T-helper 9 cell (primary cell): ENCODE data around the gene UNC13D.
A peak's percentile ranks its signal among the peaks of the same experiment; 100 is the strongest.

Experiments
- DNase-seq: peaks from one replicate; pipeline ENCODE4 v3.0.0-alpha.2; 2020

The UNC13D gene

DNA sequence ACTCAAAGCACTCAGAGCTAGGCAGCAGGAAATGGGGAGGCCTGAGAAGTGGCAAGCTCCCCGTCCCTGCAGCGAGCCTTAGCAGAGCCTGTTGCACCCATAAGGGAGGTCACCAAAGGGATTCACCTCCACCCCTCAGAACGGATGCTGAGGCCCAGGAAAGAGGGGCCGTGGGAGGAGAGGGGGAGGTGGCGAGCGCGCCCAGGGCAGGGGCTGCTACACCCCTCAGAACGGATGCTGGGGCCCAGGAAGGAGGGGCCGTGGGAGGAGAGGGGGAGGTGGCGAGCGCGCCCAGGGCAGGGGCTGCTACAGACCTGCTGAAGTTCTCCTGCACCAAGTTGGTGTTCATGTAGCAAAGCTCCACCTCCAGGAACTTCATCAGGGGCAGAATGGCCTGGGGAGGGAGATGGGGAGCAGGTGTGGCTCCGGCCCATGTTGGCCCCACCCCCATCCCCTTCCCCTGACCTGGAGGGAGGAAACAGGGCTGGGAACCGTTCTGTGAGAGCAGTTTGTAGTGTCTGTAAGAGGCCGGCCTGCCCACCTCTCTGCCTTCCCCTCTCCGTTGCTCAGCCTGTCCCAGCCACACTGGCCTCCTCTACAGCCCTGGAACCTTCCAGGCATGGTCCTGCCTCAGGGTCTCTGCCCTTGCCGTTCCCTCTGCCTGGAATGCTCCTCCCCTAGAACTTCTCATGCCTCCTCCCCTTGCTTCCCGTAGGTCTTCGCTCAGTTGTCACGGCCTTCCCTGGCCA, 11.4 kb downstream of the UNC13D start:
- DNase-seq: no peak

DNA sequence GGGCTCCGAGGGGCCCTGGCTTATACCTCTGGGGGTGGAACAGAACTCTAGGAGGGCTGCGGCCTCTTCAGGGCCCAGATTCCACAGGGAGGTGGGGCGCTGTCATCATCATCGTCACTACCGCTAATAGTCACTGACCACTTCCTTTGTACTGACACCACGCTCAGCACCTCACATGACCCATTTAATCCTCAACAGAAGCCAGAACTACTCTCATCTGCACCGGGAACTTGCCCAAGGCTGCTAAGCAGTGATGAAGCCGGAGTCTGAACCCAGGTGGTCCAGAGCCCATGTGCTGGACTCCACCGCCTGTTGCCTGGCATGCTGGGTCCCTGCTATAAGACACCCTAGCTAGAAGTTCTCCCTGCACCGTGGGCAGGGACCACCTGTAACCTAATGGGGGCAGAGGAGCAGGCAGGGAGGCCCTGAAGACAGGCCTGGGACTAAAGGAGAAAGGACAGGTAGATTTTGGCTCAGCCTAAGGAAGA, 12.0 kb downstream of the UNC13D start:
- DNase-seq: peak; percentile 37

DNA sequence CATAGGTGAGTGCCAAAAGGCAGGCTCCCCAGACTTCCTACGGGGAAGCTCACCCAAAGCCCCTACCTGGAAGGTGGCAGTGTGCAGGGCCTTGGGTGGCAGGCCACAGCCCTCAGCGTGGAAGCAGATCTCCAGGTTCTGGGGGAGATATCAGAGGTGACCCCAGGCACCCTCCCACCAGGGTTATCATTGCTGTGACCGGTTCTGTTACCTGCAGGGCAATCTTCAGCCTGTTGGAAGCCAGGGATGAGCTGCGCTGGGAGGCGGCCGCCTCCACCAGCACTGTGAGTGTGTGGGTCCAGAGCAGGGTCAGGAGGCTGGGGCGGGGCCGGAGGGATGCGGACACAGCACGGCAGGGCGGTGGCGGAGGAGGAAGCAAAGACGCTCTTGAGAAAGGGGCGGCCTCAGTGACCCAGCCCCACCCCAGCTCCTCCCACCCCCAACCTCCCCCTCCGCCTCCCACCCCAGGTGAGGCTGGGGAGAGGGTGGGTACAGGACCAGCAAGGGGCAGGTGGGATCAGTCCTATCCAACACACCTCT, 13.1 kb downstream of the UNC13D start:
- DNase-seq: no peak

DNA sequence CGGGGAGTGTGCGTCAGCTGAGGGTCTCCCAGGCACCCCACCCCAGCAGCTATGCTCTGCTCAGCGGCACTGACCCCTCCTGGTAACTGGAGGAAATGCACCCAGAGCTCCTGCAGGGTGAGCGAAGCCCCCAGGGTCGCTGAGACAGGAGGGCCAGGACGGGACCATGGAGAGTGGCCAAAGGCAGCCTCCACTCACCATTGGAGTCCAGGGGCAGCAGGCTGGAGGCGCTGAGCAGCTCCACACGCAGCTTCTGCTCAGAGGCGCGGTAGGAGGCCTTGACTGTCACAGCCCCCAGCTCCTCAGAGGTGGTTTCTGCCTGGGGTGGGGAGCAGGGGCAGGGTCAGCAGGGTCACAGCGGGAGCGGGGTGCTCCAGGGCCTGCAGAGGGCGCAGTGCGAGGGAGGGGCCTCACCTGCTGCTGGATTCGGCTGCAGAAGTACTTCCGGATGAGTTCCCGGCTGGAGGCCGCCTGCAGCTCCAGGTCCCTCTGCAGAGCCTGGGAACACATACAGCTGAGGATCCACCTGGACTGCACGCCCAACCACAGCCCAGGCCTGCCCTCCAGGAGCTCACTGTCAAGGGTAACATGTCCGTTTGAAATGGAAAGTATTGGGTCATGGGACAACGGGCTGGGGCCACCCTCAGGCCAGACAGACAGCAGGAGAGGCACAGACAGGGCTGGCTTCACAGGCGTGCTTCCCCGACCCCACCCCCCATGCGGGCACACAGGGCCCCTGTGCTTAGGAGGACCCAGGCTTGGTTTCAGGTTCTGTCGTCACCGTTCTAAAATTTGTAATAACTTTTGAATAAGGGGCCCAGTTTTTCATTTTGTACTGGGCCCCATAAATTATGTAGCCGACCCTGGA, 13.8 kb downstream of the UNC13D start:
- peak; percentile 19 for DNase-seq

DNA sequence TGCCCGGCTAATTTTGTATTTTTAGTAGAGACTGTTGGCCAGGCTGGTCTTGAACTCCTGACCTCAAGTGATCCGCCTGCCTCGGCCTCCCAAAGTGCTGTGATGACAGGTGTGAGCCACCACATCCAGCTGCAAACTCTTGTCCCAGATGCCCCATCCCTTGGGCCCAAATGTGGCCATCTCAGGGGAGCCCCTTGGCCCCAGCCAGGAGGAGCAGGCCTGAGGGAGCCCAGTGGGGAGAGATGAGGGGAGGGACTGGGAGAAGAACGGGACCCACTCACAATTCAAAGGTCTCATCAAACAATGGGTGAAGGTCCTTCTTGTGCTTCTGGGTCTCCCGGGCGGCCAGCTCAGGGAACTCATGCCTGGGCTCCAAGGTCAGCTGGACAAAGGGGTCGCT, 14.5 kb downstream of the UNC13D start:
- no peak for DNase-seq

DNA sequence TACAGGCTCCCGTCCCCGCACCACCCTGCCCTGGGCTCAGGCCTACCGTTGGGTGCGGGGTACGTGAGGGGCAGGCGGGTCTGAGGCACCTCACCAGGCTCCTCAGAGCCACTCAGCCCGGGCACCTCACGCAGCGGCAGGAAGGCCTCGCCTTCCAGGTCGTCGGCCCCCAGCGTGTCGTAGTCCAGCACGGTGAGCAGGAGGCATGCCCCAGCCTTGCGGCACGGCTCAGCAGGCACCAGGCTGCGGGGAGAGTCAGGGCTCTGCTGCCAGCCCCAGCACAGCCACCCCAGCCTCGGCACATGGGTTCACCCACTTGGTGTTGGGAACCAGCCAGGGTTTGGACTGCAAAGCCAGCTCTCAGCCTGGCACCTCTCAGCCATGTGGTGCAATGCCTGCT, 15.5 kb downstream of the UNC13D start:
- no peak for DNase-seq

DNA sequence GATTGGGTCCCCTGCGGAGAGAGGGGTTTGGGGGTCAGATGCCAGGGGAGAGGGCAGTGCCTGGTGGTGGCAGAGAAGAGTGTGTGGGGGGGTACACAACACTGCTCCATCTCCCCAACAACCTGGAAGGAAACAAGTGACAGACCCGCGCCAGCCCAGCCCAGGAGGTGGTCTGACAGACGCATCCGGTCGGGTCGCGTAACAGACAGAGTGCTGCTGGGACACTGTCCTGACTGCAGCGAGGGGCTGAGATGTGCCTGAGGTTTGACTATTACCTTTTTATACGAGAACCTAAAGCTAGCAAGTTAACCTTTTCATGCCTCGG, 16.2 kb downstream of the UNC13D start:
- no peak for DNase-seq

DNA sequence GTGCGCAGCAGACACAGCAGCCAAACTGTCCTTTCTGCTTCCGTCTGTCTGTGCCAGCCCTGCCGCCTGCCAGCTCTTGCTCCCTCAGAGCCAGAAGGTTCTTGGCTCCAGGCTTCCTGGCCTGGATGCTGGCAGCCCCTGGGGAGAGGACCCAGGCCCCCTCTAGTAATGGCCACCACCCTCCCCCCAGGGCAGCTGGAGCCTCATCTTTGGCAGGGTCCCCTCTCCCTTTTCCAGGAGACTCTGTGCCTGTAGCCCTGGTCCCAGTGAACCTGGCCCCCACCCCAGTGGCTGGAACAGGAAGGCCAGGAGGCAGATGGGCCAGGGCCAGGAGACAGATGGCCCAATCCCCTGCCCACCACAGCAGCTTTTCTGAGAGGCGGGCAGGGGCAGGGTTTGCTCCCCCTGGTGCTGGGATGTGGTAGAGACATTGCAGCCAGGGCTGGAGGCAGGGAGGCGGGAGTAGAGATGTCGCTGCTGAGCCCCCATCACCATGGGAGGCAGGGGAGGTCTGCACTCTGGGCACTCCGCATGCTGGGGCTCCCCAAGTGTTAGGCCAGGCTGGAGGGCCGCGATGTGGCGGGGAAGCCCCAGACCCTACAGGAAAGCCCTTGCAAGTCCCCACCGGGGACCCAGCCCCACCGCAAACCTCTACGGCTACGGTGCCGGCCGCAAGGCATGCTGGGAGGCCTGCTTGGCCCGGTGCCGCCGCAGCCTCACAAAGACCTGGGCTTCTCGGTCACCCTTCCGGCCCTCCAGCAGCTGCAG, 16.7 kb downstream of the UNC13D start:
- peak; percentile 50 for DNase-seq

DNA sequence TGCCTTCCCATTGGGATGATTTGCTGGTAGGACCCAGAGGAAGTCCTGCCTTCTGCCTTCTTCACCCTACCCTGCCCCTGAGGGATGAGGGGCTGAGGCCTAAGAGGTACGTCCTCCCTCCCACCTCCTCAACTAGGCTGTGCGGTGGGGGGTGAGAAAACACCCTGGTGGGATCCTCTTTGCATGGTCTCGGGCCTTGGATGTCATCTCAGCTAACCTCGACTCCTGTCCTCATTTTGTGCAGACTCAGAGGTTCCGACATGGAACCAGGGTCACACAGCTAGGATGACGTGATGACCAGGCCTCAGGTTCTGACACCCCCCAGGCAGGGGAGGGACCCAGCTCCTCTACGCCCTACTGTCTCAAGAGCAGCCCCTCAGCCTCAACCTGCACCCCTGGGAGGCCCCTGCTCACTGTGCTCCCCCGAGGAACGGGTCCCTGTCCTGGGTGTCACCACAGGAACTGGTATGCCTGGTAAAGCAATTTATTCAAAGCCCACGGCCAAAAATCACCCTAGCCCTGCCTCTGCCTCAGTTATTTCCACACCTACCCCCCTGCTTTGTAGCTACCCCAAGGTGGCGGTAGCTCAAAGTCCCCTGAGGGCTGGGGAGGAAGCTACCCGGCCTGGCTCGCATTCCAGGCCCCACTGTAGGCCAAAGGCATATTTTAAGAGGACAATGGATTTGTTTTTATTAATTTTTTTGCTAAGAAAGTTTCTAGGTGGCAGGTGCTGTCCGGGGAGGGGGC, 17.5 kb downstream of the UNC13D start:
- DNase-seq: no peak

DNA sequence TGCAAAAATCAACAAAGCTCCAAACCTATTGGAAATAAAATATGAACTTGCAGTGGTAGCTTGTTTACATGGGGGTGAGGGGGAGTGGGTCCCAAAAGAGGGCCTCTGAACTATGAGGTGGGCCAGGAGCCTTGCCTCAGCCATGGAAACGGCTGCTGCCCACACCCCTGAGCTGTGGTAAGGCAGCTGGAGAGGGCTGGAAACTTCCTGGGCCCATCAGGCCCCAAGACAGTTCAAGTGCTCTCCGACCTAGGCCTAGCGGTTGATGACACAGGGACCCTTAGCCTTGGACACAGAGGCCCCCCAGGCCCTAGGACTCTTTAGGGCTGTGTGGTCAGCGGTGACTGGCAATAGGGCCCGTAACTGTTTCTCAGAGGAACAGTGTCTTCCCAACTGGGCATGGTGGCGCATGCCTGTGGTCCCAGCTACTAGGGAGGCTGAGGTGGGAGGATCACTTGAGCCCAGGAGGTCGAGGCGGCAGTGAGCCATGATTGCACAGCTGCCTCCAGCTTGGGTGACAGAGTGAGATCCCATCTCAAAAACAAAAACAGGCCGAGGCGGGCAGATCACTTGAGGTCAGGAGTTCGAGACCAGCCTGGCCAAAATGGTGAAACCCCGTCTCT, 18.3 kb downstream of the UNC13D start:
- DNase-seq: no peak

DNA sequence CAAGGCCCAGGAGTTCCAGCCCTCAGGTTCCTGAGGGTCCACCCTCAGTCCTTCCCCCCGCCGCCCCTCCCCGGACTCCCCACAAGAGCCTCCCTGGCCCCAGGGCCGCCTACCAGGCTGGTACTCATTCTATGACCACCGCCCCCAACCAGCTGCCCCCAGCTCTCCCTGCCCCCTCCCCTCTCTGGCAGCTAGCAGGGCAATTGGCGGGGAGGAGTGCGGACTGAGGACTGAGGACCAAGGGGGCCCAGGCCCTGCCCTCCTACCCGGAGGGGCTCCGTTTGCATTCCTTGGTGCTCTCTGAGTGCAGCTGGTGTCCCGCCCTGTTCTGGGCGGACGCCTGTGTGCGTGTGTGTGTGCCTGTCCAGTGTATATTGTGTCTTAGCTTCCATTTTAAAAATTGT, 19.1 kb downstream of the UNC13D start:
- no peak for DNase-seq

DNA sequence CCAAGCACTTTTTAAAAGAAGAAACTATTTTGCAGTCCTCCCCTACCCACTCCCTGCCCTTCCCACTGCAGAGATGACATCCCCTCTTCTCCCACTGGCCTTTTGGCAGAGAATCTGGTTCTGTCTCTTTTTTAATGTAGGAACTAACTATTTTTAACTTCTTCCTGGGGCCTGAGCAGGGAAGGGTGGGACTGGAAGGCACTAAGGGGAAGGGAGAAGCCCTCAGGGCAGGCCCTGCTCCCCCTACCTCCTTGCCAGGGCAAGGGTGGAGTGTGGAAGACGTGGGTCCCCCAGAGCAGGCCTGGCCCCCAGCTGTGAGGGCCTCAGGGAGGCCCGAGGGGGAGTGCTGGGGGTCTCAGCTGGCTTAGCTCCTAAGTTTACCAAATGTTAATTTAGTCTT, 19.5 kb downstream of the UNC13D start:
- DNase-seq: no peak

DNA sequence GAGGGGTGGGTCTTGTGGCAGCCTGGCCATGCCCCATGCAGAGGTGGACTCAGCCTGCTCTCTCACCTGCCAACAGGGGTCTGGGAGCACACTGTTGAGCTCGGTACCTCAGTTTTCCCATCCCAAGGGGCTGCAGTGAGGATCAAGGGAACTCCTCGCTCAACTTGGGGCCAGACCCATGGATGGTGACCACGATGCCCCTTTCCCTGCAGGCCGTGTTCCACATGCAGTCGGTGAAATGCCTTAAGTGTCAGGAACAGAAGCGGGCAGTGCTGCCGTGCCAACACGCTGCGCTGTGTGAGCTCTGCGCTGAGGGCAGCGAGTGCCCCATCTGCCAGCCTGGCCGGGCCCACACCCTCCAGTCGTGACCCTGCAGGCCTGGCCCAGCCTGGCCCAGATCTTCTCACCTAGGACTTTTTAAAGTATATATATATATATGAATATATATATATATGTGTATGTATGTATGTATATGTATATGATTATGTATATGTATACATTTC, 20.1 kb downstream of the UNC13D start:
- no peak for DNase-seq

DNA sequence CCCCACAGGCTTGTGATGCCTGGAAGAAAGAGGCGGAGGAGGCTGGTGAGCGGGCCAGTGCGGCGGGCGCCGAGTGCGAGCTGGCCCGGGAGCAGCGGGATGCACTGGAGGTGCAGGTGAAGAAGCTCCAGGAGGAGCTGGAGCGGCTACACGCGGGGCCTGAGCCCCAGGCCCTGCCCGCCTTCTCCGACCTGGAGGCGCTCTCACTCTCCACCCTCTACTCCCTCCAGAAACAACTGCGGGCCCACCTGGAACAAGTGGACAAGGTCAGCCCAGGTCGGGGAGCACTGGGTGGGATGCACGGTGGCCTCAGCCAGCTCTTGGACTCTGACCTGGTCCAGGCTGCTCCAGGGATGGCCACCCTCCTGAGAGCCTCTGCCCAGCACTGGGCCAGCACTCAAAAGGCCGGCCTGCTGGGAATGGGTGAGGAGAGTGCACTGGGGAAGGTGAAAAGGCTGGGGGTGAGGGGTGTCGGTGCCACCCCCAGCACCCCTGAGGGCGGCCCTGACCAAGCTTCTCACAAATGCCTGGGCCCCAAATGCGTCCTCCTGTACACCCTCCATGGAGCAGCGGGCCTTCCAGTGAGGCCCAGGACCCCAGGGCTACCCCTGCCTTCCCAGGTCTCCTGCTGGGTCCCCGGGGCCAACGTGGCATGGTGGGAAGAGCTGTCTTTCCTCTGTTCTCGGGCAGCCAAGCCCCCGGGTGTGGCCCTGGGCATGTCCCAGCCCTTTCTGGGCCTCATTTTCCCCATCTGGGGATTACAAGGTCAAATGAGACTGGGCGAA, 20.8 kb downstream of the UNC13D start:
- no peak for DNase-seq

DNA sequence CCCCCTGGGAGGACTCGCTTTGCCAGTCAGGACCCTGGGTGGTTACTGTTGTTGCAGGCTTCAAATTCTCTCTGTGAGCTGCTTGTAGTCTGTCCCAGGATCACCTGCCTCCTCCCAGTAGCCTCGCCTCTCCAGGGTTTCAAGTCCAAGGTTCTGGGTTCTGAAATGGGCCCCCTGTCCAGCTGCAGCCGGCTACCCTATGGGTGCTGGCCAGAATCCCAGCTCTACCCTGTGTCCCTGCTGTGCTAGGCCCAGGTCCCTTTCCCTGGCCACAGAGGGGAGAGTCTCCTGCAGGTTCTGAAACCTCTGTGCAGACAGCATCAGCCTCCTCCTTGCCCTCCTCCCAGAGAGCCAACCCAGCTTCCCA, 21.4 kb downstream of the UNC13D start:
- no peak for DNase-seq

DNA sequence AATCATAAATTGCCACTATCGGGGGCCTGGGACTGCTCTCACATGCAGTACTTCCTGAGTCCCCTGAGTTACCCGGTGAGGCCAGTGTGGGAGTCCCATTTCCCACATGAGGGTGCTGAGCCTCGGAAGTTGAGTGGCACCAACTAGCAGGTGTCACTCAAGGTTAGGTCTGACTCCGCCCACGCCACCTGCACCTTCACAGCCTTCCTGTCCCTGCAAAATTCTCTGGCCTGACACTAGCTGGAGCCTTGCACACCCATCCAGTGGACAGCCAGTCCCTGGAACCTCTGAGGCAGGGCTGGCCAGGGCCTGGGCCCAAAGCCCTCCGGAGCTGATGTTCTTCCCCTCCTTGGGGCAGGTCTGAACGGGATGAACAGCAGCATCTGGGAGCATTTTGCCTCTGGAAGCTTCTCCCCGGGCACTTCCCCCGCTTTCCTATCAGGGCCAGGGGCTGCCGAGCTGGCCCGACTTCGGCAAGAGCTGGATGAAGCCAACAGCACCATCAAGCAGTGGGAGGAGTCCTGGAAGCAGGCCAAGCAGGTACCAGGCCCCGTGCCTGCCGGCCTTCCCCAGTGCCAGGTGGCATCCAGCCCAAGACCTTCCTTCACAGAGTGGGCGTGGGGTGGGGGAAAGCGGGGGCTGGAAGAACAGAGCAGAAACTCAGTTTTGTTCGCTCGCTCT, 21.9 kb downstream of the UNC13D start:
- DNase-seq: no peak

DNA sequence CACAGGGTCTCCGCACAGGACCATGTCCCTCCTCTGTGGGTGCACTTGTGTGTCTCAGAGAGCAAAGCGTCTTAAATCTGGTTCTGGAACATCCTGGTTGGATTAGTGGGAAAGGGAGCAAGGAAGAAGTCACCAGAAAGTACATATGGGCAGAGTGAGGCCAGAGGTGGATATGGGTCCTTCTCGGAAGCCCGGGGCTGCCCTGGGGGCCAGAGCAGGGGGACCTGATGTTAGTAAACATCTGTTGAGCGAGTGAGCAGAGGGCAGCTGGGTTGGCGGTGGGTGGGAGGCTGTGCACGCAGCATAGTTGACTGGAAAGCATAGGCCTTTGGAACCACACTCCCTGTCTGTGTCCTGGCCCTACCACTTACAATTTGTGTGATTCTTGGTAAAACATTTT, 22.7 kb downstream of the UNC13D start:
- DNase-seq: no peak

DNA sequence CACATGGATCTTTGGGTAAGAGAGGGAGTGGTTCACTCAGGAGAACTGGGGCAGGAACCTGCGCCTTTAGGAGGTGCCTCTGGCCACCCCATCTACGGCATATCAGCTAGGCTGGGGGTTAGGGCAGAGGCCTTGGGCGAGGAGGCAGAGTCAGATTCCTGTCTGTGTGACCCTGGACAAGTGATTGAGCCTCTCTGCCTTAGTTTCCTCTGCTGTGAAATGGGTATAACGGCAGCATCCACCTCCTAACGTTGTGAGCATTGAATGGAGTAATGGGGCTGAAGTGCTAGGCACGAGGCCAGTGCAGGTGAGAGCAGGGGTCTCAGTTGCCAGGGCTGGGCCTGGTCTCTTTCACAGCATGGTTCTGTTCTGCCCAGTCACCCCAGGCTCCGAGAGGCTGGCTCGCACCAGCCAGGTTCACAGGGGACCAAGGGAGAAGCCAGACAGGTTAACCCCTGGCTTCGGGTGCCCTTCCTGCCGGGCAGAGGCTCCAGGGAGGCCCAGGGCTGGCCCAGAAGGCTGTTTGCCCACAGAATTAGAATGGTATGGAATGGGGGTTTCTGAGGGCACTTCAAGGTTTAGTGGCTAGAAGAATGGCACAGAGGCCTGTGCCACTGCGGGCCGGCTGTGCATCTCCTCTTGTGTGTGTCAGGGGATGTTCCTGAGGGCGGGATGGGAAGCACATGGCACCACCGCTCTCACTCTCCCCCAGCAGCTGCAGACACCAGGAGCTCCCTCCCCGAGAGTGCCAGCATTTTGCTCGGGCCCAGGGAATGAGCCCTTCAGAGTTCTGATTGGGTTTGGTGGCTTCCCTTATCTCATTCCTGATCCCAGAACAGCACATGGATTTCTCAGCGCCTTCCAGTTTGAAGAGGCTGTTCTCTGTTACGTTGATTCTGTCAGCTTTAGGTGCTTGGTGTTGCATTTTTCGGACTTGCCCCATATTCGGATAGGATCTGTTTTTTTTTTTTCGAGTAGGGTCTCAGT, 23.8 kb downstream of the UNC13D start:
- no peak for DNase-seq

DNA sequence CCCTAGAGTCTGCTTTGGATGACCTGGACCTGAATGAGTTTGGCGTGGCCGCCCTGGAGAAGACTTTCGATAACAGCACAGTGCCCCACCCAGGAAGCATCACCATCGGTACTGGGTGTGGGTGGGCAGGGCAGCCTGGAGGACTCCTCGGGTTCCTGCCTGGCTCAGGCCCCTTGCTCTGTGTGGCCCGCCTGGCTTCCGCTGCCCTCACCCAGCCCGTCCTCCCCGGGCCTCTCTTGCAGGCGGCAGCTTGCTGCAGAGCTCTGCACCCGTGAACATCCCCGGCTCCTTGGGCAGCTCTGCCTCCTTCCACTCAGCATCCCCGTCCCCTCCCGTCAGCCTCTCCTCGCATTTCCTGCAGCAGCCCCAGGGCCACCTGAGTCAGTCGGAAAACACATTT, 24.5 kb downstream of the UNC13D start:
- no peak for DNase-seq
